ENCODE data around the gene GOLGA8R.
"Not testable (repeated sequence)": the region's sequence is repeated elsewhere in the genome, so short reads cannot be mapped to it uniquely, and the experiment has no call there.

The GOLGA8R gene

DNA sequence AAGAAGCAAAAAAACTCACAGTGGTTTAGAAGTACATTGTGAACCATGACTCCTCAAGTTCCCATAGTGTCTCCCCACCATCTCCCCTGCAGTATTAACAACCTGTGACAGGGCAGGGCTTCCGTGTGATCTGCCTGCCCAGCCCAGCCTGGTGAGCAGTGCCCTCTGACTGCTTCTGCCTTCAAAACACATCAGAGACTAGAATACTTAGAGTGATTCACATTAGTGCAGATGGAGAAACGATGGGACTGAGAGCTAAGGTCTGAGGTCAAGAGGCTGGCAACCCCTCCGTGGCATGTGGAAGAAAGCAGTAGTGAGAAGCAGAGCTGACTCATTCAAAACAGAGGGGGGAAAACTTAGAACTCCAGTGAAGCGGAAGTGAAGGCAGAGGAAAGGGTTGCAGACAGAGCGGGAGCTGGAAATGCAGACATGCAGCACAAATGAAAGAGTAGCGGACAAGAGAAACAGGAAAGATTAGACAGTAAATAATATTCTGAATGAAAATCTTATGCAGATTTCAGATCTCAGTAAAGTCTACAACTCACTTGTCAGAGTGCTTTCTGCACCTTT, 27.7 kb downstream of the GOLGA8R start:
- not testable (repeated sequence) for H3K4me1 ChIP-seq (ENCODE audit: control insufficient read depth, insufficient read depth, low read length); H3K9me3 ChIP-seq (ENCODE audit: control insufficient read depth in 2 of 2, low read length in 2 of 2); H3K4me3 ChIP-seq (ENCODE audit: low read length in 2 of 2); H3K36me3 ChIP-seq (ENCODE audit: control insufficient read depth in 2 of 2, insufficient read depth in 2 of 2, low read length in 2 of 2); H3K9ac ChIP-seq (ENCODE audit: low read length in 2 of 2); H3K27ac ChIP-seq (ENCODE audit: low read length); H3K27me3 ChIP-seq (ENCODE audit: control insufficient read depth in 1 of 2, insufficient read depth in 2 of 2, low read length in 2 of 2)

DNA sequence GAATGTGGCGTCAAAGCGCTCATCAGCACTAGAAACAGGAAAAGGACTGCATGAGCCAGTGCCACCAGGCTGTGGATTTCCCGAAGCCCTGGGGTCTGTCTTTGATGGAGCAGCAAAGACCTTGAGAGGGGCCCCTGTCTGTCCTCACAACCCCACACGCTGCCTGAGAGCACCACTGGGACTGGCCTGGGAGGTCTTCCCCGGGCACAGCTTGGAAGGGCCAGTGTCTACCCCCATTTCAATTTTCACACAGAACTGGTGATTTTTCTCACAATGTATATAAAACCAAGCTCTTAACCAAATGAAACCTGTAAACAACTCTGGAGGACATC, 37.0 kb downstream of the GOLGA8R start:
- H3K27ac ChIP-seq (ENCODE audit: low read length); H3K36me3 ChIP-seq (ENCODE audit: control insufficient read depth in 2 of 2, insufficient read depth in 2 of 2, low read length in 2 of 2); H3K4me3 ChIP-seq (ENCODE audit: low read length in 2 of 2); H3K4me1 ChIP-seq (ENCODE audit: control insufficient read depth, insufficient read depth, low read length); H3K9me3 ChIP-seq (ENCODE audit: control insufficient read depth in 2 of 2, low read length in 2 of 2); H3K27me3 ChIP-seq (ENCODE audit: control insufficient read depth in 1 of 2, insufficient read depth in 2 of 2, low read length in 2 of 2); H3K9ac ChIP-seq (ENCODE audit: low read length in 2 of 2): not testable (repeated sequence)

DNA sequence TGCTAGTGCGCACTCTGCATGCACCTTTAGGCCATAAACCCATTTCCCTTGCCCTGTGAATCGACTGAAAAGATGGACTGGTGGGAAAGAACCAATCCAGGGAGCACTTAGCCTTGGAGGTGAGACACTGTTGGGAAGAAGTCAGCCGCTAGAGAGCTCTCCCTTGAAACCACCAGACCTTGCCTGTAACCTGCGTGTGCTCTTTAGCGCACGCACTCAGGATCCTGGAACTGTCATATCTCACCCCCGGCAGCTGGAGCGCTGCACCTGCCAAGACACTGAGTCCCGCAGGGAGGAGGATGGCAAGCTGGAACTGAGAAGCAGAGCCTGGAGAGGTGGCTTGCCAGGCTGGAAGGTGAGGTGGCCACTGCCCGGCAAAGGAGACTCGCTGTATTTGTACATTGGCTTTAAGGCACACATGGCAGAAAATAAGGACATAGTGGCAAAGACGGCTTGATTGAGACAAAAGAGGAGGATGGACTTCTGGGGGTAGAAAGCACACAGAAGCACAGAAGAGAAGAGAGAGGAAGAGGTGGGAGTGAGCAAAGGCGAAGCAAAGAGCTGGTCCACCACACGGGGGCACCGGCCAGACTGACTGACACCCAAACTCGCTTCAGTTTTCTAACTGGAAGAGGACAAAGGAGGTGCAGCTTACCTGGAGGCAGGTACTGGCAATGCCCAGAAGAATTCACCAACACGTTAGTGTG, 37.5 kb downstream of the GOLGA8R start:
- H3K27me3 ChIP-seq (ENCODE audit: control insufficient read depth in 1 of 2, insufficient read depth in 2 of 2, low read length in 2 of 2); H3K9ac ChIP-seq (ENCODE audit: low read length in 2 of 2); H3K27ac ChIP-seq (ENCODE audit: low read length); H3K4me3 ChIP-seq (ENCODE audit: low read length in 2 of 2); H3K4me1 ChIP-seq (ENCODE audit: control insufficient read depth, insufficient read depth, low read length); H3K9me3 ChIP-seq (ENCODE audit: control insufficient read depth in 2 of 2, low read length in 2 of 2); H3K36me3 ChIP-seq (ENCODE audit: control insufficient read depth in 2 of 2, insufficient read depth in 2 of 2, low read length in 2 of 2): not testable (repeated sequence)

DNA sequence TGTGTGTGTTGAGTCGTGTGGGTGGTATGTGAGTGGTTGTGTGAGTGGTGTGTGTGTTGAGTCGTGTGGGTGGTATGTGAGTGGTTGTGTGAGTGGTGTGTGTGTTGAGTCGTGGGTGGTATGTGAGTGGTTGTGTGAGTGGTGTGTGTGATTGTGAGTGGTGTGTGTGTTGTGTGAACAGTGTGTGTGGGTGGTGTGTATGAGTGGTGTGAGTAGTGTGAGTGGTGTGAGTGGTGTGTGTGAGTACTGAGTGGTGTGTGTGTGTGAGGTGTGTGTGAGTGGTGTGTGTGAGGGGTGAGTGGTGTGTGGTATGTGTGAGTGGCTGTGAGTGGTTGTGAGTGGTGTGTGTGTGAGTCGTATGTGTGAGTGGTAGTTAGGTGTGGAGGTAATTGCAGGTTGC, 38.2 kb downstream of the GOLGA8R start:
- H3K36me3 ChIP-seq (ENCODE audit: control insufficient read depth in 2 of 2, insufficient read depth in 2 of 2, low read length in 2 of 2); H3K9ac ChIP-seq (ENCODE audit: low read length in 2 of 2); H3K4me3 ChIP-seq (ENCODE audit: low read length in 2 of 2); H3K9me3 ChIP-seq (ENCODE audit: control insufficient read depth in 2 of 2, low read length in 2 of 2); H3K27me3 ChIP-seq (ENCODE audit: control insufficient read depth in 1 of 2, insufficient read depth in 2 of 2, low read length in 2 of 2); H3K27ac ChIP-seq (ENCODE audit: low read length); H3K4me1 ChIP-seq (ENCODE audit: control insufficient read depth, insufficient read depth, low read length): not testable (repeated sequence)

DNA sequence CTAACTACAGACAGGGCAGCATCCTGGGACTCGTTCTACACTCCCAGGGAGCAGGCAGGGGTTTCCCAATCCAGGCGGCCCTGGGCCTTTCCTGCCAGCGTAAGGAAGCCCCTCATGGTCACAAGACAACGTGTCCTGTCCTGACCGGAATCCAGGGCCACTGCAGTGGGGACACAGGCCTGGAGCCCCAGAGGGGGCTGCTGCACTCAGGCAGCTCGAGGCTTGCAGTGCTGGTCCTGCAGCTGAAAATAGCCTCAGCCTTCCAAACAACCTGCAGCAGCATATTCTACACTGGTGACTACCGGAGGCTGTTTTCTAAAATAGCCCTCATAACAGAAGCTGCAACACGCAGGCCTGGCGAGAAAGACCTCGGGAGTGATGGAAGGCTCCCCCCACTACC, 39.2 kb downstream of the GOLGA8R start:
- H3K4me3 ChIP-seq (ENCODE audit: low read length in 2 of 2); H3K27ac ChIP-seq (ENCODE audit: low read length); H3K9ac ChIP-seq (ENCODE audit: low read length in 2 of 2); H3K4me1 ChIP-seq (ENCODE audit: control insufficient read depth, insufficient read depth, low read length); H3K27me3 ChIP-seq (ENCODE audit: control insufficient read depth in 1 of 2, insufficient read depth in 2 of 2, low read length in 2 of 2); H3K9me3 ChIP-seq (ENCODE audit: control insufficient read depth in 2 of 2, low read length in 2 of 2); H3K36me3 ChIP-seq (ENCODE audit: control insufficient read depth in 2 of 2, insufficient read depth in 2 of 2, low read length in 2 of 2): not testable (repeated sequence)

DNA sequence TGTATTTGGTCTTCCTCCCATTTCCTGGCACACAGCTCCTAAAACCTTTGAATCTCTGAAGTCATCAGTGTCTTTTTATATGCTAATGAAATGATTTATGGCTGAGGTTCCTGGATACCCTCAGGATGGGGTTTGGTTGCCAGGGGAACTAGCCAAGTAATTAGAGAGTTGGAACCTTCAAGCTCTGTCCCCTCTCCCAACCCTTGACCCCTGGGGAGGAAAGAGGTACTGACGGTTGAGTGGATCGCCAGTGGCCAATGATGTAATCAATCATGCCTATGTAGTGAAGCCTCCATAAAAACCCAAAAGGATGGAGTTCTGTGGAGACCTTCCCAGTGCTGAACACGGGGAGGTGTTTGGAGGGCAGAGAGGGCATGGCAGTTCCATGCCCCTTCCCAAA, 45.8 kb downstream of the GOLGA8R start:
- not testable (repeated sequence) for H3K9me3 ChIP-seq (ENCODE audit: control insufficient read depth in 2 of 2, low read length in 2 of 2); H3K27me3 ChIP-seq (ENCODE audit: control insufficient read depth in 1 of 2, insufficient read depth in 2 of 2, low read length in 2 of 2); H3K9ac ChIP-seq (ENCODE audit: low read length in 2 of 2); H3K27ac ChIP-seq (ENCODE audit: low read length); H3K4me3 ChIP-seq (ENCODE audit: low read length in 2 of 2); H3K4me1 ChIP-seq (ENCODE audit: control insufficient read depth, insufficient read depth, low read length); H3K36me3 ChIP-seq (ENCODE audit: control insufficient read depth in 2 of 2, insufficient read depth in 2 of 2, low read length in 2 of 2)

DNA sequence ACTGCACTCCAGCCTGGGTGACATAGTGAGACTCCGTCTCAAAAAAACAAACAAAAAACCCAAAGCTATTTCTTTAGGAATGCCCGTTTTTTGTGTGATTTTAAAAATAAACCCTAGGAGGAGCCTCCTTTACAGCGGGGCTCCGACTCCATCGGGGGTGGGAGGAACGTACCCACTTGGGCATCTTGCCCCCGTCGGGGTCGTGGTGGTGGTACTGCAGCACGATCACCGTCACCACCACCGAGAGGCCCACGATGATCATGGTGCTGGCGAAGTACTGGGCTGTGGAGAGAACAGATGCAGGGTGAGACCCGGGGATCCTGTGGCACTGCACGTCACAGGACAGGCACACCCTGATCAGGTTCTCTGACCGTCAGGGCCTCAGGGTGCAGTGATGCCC, 46.8 kb downstream of the GOLGA8R start:
- not testable (repeated sequence) for H3K27ac ChIP-seq (ENCODE audit: low read length); H3K36me3 ChIP-seq (ENCODE audit: control insufficient read depth in 2 of 2, insufficient read depth in 2 of 2, low read length in 2 of 2); H3K9me3 ChIP-seq (ENCODE audit: control insufficient read depth in 2 of 2, low read length in 2 of 2)

DNA sequence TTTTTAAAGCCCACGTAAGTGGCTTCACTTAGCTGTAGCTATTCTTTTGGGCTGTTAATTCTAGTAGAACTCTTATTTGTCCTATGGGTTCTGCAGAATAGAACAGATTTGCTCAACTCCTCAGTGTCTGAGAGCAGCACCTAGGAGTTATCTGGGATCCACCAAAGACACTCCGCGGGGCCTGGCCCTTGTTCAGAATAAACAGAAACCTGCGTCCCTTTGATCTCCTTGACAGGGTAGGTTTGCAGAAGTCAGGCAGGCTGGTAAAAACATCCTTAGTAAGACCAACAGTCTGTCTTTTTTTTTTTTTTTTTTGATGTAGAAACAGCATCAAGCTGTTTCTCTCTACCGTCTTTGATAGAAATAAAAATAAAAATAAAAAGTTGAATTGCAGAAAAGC, 52.7 kb downstream of the GOLGA8R start:
- not testable (repeated sequence) for H3K36me3 ChIP-seq (ENCODE audit: control insufficient read depth in 2 of 2, insufficient read depth in 2 of 2, low read length in 2 of 2); H3K9ac ChIP-seq (ENCODE audit: low read length in 2 of 2); H3K27me3 ChIP-seq (ENCODE audit: control insufficient read depth in 1 of 2, insufficient read depth in 2 of 2, low read length in 2 of 2); H3K27ac ChIP-seq (ENCODE audit: low read length); H3K4me3 ChIP-seq (ENCODE audit: low read length in 2 of 2); H3K4me1 ChIP-seq (ENCODE audit: control insufficient read depth, insufficient read depth, low read length); H3K9me3 ChIP-seq (ENCODE audit: control insufficient read depth in 2 of 2, low read length in 2 of 2)

More for the DNA sequence above, 46.8 kb downstream of the GOLGA8R start:
- H3K9ac ChIP-seq (ENCODE audit: low read length in 2 of 2); H3K4me1 ChIP-seq (ENCODE audit: control insufficient read depth, insufficient read depth, low read length); H3K27me3 ChIP-seq (ENCODE audit: control insufficient read depth in 1 of 2, insufficient read depth in 2 of 2, low read length in 2 of 2); H3K4me3 ChIP-seq (ENCODE audit: low read length in 2 of 2): not testable (repeated sequence)

DNA sequence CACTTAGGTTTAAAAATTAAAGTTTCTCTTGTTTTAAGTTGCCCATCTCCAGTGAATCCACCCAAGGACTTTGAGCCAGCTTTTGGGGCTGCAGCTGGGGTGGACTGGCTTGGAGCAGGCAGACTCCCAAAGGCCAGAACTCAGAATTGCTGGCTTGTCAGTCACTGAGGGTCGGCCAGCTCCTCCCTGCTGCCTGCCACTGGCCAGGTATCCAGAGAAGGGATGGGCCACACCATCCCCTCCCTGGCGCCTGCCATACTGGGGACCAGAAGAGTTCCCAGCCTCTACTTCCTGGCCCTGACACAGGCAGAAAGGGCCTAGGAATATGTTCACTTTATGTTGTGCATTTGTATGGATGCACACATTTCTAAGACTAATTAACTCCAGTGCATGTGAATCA, 53.1 kb downstream of the GOLGA8R start:
- not testable (repeated sequence) for H3K27ac ChIP-seq (ENCODE audit: low read length); H3K9me3 ChIP-seq (ENCODE audit: control insufficient read depth in 2 of 2, low read length in 2 of 2); H3K4me1 ChIP-seq (ENCODE audit: control insufficient read depth, insufficient read depth, low read length); H3K27me3 ChIP-seq (ENCODE audit: control insufficient read depth in 1 of 2, insufficient read depth in 2 of 2, low read length in 2 of 2); H3K36me3 ChIP-seq (ENCODE audit: control insufficient read depth in 2 of 2, insufficient read depth in 2 of 2, low read length in 2 of 2); H3K4me3 ChIP-seq (ENCODE audit: low read length in 2 of 2); H3K9ac ChIP-seq (ENCODE audit: low read length in 2 of 2)

DNA sequence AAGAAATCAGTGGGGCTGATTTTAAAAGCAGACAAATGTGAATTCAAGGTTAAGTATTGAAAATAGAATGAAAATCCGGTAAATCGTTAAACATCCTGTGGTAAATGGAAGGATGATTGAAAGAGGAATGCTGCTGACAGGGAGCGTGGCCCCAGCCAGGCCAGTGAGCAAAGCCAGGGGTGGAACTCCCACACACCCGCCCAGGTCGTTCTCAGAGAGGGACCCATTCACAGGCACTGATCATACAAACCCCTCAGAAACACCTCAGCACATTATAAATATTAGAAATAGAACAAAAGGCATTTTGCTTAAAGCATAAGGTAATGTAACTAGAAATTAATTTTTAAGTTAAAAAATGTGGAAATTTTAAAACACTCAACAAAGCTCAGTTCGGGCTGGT, 59.0 kb downstream of the GOLGA8R start:
- H3K9ac ChIP-seq (ENCODE audit: low read length in 2 of 2); H3K4me1 ChIP-seq (ENCODE audit: control insufficient read depth, insufficient read depth, low read length); H3K4me3 ChIP-seq (ENCODE audit: low read length in 2 of 2); H3K27me3 ChIP-seq (ENCODE audit: control insufficient read depth in 1 of 2, insufficient read depth in 2 of 2, low read length in 2 of 2); H3K36me3 ChIP-seq (ENCODE audit: control insufficient read depth in 2 of 2, insufficient read depth in 2 of 2, low read length in 2 of 2); H3K9me3 ChIP-seq (ENCODE audit: control insufficient read depth in 2 of 2, low read length in 2 of 2); H3K27ac ChIP-seq (ENCODE audit: low read length): not testable (repeated sequence)
